MV-4-11 (cell line): ENCODE data around the gene DLL1.
A peak's percentile ranks its signal among the peaks of the same experiment; 100 is the strongest.
"Not testable (repeated sequence)": the region's sequence is repeated elsewhere in the genome, so short reads cannot be mapped to it uniquely, and the experiment has no call there.

Experiments used
- DNase-seq: peaks from one replicate; lab custom pipeline; 2025; lab: John Stamatoyannopoulos, UW

Gene DLL1

GRCh38 chr6:170266061-170266825 is 24.6 kb downstream of the DLL1 start:
- DNase-seq = peak; percentile 55

- DNase-seq = no peak
Measured at GRCh38 chr6:170265655-170266054, 25.2 kb downstream of the DLL1 start.

- DNase-seq = not testable (repeated sequence)
Measured at GRCh38 chr6:170264644-170265043, 26.2 kb downstream of the DLL1 start.

GRCh38 chr6:170264086-170264485 is 26.8 kb downstream of the DLL1 start:
- no peak for DNase-seq

GRCh38 chr6:170263410-170263809 is 27.5 kb downstream of the DLL1 start:
- DNase-seq = no peak

GRCh38 chr6:170262489-170263088 is 28.3 kb downstream of the DLL1 start:
- no peak for DNase-seq

- DNase-seq = no peak
Measured at GRCh38 chr6:170261643-170262488, 29.0 kb downstream of the DLL1 start.

- DNase-seq = no peak
Measured at GRCh38 chr6:170260686-170261085, 30.2 kb downstream of the DLL1 start.

- no peak for DNase-seq
Measured at GRCh38 chr6:170259278-170259677, 31.6 kb downstream of the DLL1 start.

GRCh38 chr6:170258407-170258806 is 32.5 kb downstream of the DLL1 start:
- DNase-seq = peak; percentile 49

GRCh38 chr6:170257376-170257775 is 33.5 kb downstream of the DLL1 start:
- no peak for DNase-seq

- no peak for DNase-seq
Measured at GRCh38 chr6:170256641-170257040, 34.2 kb downstream of the DLL1 start.

- DNase-seq = no peak
Measured at GRCh38 chr6:170255426-170256125, 35.3 kb downstream of the DLL1 start.

GRCh38 chr6:170254315-170255213 is 36.3 kb downstream of the DLL1 start:
- DNase-seq = no peak

GRCh38 chr6:170253910-170254269 is 37.0 kb downstream of the DLL1 start:
- no peak for DNase-seq

- no peak for DNase-seq
Measured at GRCh38 chr6:170253226-170253909, 37.5 kb downstream of the DLL1 start.

GRCh38 chr6:170251776-170252571 is 38.9 kb downstream of the DLL1 start:
- no peak for DNase-seq

GRCh38 chr6:170250981-170251775 is 39.7 kb downstream of the DLL1 start:
- DNase-seq = no peak

- no peak for DNase-seq
Measured at GRCh38 chr6:170250455-170250854, 40.4 kb downstream of the DLL1 start.
